ENCODE measurements around the gene ABLIM3.

Gene ABLIM3

GRCh38 chr5:149219584-149219983, 78.3 kb downstream of the ABLIM3 start:
- H3K4me3 ChIP-seq (replicated peaks; ENCODE audit: low read depth, low read length) = no peak overlapping the region
- no peak for DNase-seq (ENCODE audit: low read depth)
- TF ChIP-seq CTCF (IDR thresholded peaks at IDR 0.05; ENCODE audit: low read length, missing control alignments) = no peak

GRCh38 chr5:149220750-149221149, 79.5 kb downstream of the ABLIM3 start:
- no peak for TF ChIP-seq CTCF (IDR thresholded peaks at IDR 0.05; ENCODE audit: low read length, missing control alignments)
- DNase-seq (ENCODE audit: low read depth) = no peak
- no peak overlapping the region for H3K4me3 ChIP-seq (replicated peaks; ENCODE audit: low read depth, low read length)

- peak; percentile 69 for DNase-seq (ENCODE audit: low read depth)
- no peak for TF ChIP-seq CTCF (IDR thresholded peaks at IDR 0.05; ENCODE audit: low read length, missing control alignments)
- no peak overlapping the region for H3K4me3 ChIP-seq (replicated peaks; ENCODE audit: low read depth, low read length)
Observed at GRCh38 chr5:149221326-149221725, 80.0 kb downstream of the ABLIM3 start.

- TF ChIP-seq CTCF (IDR thresholded peaks at IDR 0.05; ENCODE audit: low read length, missing control alignments) = no peak
- DNase-seq (ENCODE audit: low read depth) = peak; percentile 67
- no peak overlapping the region for H3K4me3 ChIP-seq (replicated peaks; ENCODE audit: low read depth, low read length)
Observed at GRCh38 chr5:149221731-149222342, 80.5 kb downstream of the ABLIM3 start.

- no peak overlapping the region for H3K4me3 ChIP-seq (replicated peaks; ENCODE audit: low read depth, low read length)
- no peak for TF ChIP-seq CTCF (IDR thresholded peaks at IDR 0.05; ENCODE audit: low read length, missing control alignments)
- no peak for DNase-seq (ENCODE audit: low read depth)
Observed at GRCh38 chr5:149223081-149223848, 82.0 kb downstream of the ABLIM3 start.

- TF ChIP-seq CTCF (IDR thresholded peaks at IDR 0.05; ENCODE audit: low read length, missing control alignments) = no peak
- no peak for DNase-seq (ENCODE audit: low read depth)
- no peak overlapping the region for H3K4me3 ChIP-seq (replicated peaks; ENCODE audit: low read depth, low read length)
Observed at GRCh38 chr5:149224282-149224681, 83.0 kb downstream of the ABLIM3 start.

Data from fibroblast of pulmonary artery (primary cell).